Liver (tissue), 3 donors: ENCODE results near the gene PIPOX.

Experiments
- FOXA1 ChIP-seq: IDR thresholded peaks from 2 replicates; pipeline ENCODE4 v1.6.1; 2016; ENCODE audit warnings: antibody characterized with exemption
- GABPA ChIP-seq, 2 donors: IDR thresholded peaks in 1 of 2; conservative IDR thresholded peaks in 1 of 2; 2 replicates each; pipeline ENCODE4 v1.6.1; 2016; ENCODE audit warnings: antibody characterized with exemption in 2 of 2, mild to moderate bottlenecking in 1 of 2, moderate library complexity in 1 of 2
- RXRA ChIP-seq, 2 donors: IDR thresholded peaks; 2 replicates each; pipeline ENCODE4 v1.6.1; 2017 to 2018; ENCODE audit warnings: antibody characterized with exemption in 2 of 2, mild to moderate bottlenecking in 1 of 2
- SP1 ChIP-seq: IDR thresholded peaks from 2 replicates; pipeline ENCODE4 v1.6.1; 2018; ENCODE audit warnings: antibody characterized with exemption, mild to moderate bottlenecking
- YY1 ChIP-seq: IDR thresholded peaks from 2 replicates; pipeline ENCODE4 v1.6.1; 2016; ENCODE audit warnings: antibody characterized with exemption, mild to moderate bottlenecking
- TF ChIP-seq, protein P1 (sequence below): fragments of 150-350 bp; IDR thresholded peaks from 2 replicates; pipeline ENCODE4 v1.5.1; 2017; ENCODE audit warnings: improper control_type of control experiment, low read depth, low read length; ENCODE audit not compliant: missing input control
- TF ChIP-seq, protein P2 (sequence below): IDR thresholded peaks from 2 replicates; pipeline ENCODE4 v1.6.1; 2016; ENCODE audit warnings: antibody characterized with exemption
- TF ChIP-seq, protein P3 (sequence below): IDR thresholded peaks from 2 replicates; pipeline ENCODE4 v1.6.1; 2016; ENCODE audit warnings: antibody characterized with exemption
- TF ChIP-seq, protein P4 (sequence below): IDR thresholded peaks from 2 replicates; pipeline ENCODE4 v1.6.1; 2016; ENCODE audit warnings: antibody characterized with exemption, mild to moderate bottlenecking
- TF ChIP-seq, protein P5 (sequence below): IDR thresholded peaks from 2 replicates; pipeline ENCODE4 v1.6.1; 2016; ENCODE audit warnings: antibody characterized with exemption
- donor health status: healthy.
- donor health status: healthy.

- TF ChIP-seq, protein P1, sequence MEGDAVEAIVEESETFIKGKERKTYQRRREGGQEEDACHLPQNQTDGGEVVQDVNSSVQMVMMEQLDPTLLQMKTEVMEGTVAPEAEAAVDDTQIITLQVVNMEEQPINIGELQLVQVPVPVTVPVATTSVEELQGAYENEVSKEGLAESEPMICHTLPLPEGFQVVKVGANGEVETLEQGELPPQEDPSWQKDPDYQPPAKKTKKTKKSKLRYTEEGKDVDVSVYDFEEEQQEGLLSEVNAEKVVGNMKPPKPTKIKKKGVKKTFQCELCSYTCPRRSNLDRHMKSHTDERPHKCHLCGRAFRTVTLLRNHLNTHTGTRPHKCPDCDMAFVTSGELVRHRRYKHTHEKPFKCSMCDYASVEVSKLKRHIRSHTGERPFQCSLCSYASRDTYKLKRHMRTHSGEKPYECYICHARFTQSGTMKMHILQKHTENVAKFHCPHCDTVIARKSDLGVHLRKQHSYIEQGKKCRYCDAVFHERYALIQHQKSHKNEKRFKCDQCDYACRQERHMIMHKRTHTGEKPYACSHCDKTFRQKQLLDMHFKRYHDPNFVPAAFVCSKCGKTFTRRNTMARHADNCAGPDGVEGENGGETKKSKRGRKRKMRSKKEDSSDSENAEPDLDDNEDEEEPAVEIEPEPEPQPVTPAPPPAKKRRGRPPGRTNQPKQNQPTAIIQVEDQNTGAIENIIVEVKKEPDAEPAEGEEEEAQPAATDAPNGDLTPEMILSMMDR = no peak
- TF ChIP-seq, protein P2, sequence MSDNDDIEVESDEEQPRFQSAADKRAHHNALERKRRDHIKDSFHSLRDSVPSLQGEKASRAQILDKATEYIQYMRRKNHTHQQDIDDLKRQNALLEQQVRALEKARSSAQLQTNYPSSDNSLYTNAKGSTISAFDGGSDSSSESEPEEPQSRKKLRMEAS = no peak
- TF ChIP-seq, protein P3, sequence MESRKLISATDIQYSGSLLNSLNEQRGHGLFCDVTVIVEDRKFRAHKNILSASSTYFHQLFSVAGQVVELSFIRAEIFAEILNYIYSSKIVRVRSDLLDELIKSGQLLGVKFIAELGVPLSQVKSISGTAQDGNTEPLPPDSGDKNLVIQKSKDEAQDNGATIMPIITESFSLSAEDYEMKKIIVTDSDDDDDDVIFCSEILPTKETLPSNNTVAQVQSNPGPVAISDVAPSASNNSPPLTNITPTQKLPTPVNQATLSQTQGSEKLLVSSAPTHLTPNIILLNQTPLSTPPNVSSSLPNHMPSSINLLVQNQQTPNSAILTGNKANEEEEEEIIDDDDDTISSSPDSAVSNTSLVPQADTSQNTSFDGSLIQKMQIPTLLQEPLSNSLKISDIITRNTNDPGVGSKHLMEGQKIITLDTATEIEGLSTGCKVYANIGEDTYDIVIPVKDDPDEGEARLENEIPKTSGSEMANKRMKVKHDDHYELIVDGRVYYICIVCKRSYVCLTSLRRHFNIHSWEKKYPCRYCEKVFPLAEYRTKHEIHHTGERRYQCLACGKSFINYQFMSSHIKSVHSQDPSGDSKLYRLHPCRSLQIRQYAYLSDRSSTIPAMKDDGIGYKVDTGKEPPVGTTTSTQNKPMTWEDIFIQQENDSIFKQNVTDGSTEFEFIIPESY = no peak
- peak in 1 of 2 donors; percentile 65 for TF ChIP-seq RXRA (IDR thresholded peaks at IDR 0.05)
- no peak for TF ChIP-seq YY1
- TF ChIP-seq, protein P4, sequence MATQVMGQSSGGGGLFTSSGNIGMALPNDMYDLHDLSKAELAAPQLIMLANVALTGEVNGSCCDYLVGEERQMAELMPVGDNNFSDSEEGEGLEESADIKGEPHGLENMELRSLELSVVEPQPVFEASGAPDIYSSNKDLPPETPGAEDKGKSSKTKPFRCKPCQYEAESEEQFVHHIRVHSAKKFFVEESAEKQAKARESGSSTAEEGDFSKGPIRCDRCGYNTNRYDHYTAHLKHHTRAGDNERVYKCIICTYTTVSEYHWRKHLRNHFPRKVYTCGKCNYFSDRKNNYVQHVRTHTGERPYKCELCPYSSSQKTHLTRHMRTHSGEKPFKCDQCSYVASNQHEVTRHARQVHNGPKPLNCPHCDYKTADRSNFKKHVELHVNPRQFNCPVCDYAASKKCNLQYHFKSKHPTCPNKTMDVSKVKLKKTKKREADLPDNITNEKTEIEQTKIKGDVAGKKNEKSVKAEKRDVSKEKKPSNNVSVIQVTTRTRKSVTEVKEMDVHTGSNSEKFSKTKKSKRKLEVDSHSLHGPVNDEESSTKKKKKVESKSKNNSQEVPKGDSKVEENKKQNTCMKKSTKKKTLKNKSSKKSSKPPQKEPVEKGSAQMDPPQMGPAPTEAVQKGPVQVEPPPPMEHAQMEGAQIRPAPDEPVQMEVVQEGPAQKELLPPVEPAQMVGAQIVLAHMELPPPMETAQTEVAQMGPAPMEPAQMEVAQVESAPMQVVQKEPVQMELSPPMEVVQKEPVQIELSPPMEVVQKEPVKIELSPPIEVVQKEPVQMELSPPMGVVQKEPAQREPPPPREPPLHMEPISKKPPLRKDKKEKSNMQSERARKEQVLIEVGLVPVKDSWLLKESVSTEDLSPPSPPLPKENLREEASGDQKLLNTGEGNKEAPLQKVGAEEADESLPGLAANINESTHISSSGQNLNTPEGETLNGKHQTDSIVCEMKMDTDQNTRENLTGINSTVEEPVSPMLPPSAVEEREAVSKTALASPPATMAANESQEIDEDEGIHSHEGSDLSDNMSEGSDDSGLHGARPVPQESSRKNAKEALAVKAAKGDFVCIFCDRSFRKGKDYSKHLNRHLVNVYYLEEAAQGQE = peak; percentile 30
- TF ChIP-seq SP1 = no peak
- TF ChIP-seq FOXA1 = no peak
- TF ChIP-seq, protein P5, sequence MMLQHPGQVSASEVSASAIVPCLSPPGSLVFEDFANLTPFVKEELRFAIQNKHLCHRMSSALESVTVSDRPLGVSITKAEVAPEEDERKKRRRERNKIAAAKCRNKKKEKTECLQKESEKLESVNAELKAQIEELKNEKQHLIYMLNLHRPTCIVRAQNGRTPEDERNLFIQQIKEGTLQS = no peak
- no peak for TF ChIP-seq GABPA (IDR thresholded peaks at IDR 0.05 in 1 of 2, conservative IDR thresholded peaks at IDR 0.05 in 1 of 2)
Measured at GRCh38 chr17:29008591-29008990, 34.4 kb upstream of the PIPOX start.
